IMR-90 (cell line): ENCODE results near the gene WHRN. TPM values are rescaled to one million over a fixed set of nuclear protein-coding genes. Genes with fewer than 3 reads are reported as not detected.

ENCODE experiments used
- ATAC-seq: fragments of 200-7000 bp; cut with Tn5 transposase; 2 replicates; pipeline ENCODE4 v1.9.1; 2020; ENCODE audit warnings: low read depth, mild to moderate bottlenecking, moderate library complexity
- BruUV-seq: library from RNA; stranded (reverse); fragments of 400-500 nt; replicated peaks from 2 replicates; lab custom pipeline; 2021; lab: Mats Ljungman, UMichigan
- CTCF ChIA-PET: fragments of 300-600 bp; formaldehyde crosslinking; extraction: SDS; loops from one replicate; lab custom pipeline; 2021; ENCODE audit warnings: antibody characterized with exemption; lab: Yijun Ruan, JAX
- POLR2A ChIA-PET: fragments of 300-600 bp; sonication (Branson Sonifier 250); formaldehyde crosslinking; loops from one replicate; lab custom pipeline; 2022; ENCODE audit warnings: antibody characterized with exemption; ENCODE audit not compliant: unreplicated experiment; lab: Charles Lee
- DNase-seq: peaks from one replicate; pipeline ENCODE4 v3.0.0; 2013
- H2AFZ ChIP-seq: replicated peaks from 2 replicates; pipeline ENCODE3; 2013; ENCODE audit warnings: low read length, mild to moderate bottlenecking; ENCODE audit not compliant: poor library complexity
- H2AK5ac ChIP-seq: 2 replicates; pipeline ENCODE4 v1.6.1; 2013; ENCODE audit warnings: low read depth, low read length, inconsistent platforms
- H2AK9ac ChIP-seq: replicated peaks from 2 replicates; pipeline ENCODE3; 2013; ENCODE audit warnings: mild to moderate bottlenecking, low read depth, low read length, moderate library complexity; ENCODE audit not compliant: poor library complexity
- H2BK120ac ChIP-seq: 2 replicates; pipeline ENCODE4 v1.6.1; 2013; ENCODE audit warnings: low read depth, low read length, inconsistent platforms
- H2BK15ac ChIP-seq: 3 replicates; pipeline ENCODE4 v1.6.1; 2013; ENCODE audit warnings: low read depth, low read length, inconsistent platforms
- H2BK20ac ChIP-seq: 2 replicates; pipeline ENCODE4 v1.6.1; 2013; ENCODE audit warnings: low read depth, mild to moderate bottlenecking, inconsistent platforms, low read length, moderate library complexity
- H2BK5ac ChIP-seq: 2 replicates; pipeline ENCODE4 v1.6.1; 2013; ENCODE audit warnings: mild to moderate bottlenecking, low read depth, low read length, inconsistent platforms; ENCODE audit not compliant: poor library complexity, severe bottlenecking
- H3K14ac ChIP-seq: replicated peaks from 2 replicates; pipeline ENCODE4 v1.6.1; 2013; ENCODE audit warnings: low read depth, low read length, inconsistent platforms
- H3K18ac ChIP-seq: 2 replicates; pipeline ENCODE4 v1.6.1; 2013; ENCODE audit warnings: low read depth, low read length, control low read depth
- H3K23ac ChIP-seq: 2 replicates; pipeline ENCODE4 v1.6.1; 2013; ENCODE audit warnings: low read depth, low read length, inconsistent platforms
- H3K27ac ChIP-seq: 2 replicates; pipeline ENCODE4 v1.5.1; 2013; ENCODE audit warnings: mild to moderate bottlenecking, control low read depth, low read length; ENCODE audit not compliant: insufficient read depth
- H3K27me3 ChIP-seq: 2 replicates; pipeline ENCODE4 v1.6.1; 2013; ENCODE audit warnings: low read length; ENCODE audit not compliant: control insufficient read depth, insufficient read depth
- H3K36me3 ChIP-seq: 2 replicates; pipeline ENCODE4 v1.6.1; 2013; ENCODE audit warnings: low read length, mixed read lengths; ENCODE audit not compliant: control insufficient read depth, insufficient read depth
- H3K4ac ChIP-seq: 2 replicates; pipeline ENCODE4 v1.6.1; 2013; ENCODE audit warnings: low read depth, low read length, inconsistent platforms
- H3K4me1 ChIP-seq: 2 replicates; pipeline ENCODE4 v1.6.1; 2013; ENCODE audit warnings: low read length, mixed read lengths; ENCODE audit not compliant: control insufficient read depth, insufficient read depth
- H3K4me2 ChIP-seq: 2 replicates; pipeline ENCODE4 v1.6.1; 2013; ENCODE audit warnings: low read depth, mild to moderate bottlenecking, control low read depth, low read length, moderate library complexity
- H3K4me3 ChIP-seq: 2 replicates; pipeline ENCODE4 v1.5.1; 2013; ENCODE audit warnings: low read depth, mild to moderate bottlenecking, control low read depth, low read length, moderate library complexity; ENCODE audit not compliant: insufficient read depth
- H3K56ac ChIP-seq: 2 replicates; pipeline ENCODE4 v1.6.1; 2013; ENCODE audit warnings: low read length, inconsistent platforms; ENCODE audit not compliant: insufficient read depth; ENCODE audit errors: extremely low read depth
- H3K79me1 ChIP-seq, 2 experiments: 2 replicates each; pipeline ENCODE4 v1.6.1; 2013; ENCODE audit warnings: low read length in 2 of 2, inconsistent platforms in 1 of 2, low read depth in 1 of 2
- H3K9ac ChIP-seq: 2 replicates; pipeline ENCODE4 v1.6.1; 2013; ENCODE audit warnings: low read depth, low read length, control low read depth
- H3K9me1 ChIP-seq: 2 replicates; pipeline ENCODE4 v1.6.1; 2013; ENCODE audit warnings: low read length, inconsistent platforms; ENCODE audit not compliant: insufficient read depth
- H3K9me3 ChIP-seq: 2 replicates; pipeline ENCODE4 v1.6.1; 2013; ENCODE audit warnings: low read length; ENCODE audit not compliant: control insufficient read depth, insufficient read depth
- H4K20me1 ChIP-seq: 2 replicates; pipeline ENCODE4 v1.6.1; 2013; ENCODE audit warnings: low read length, inconsistent platforms; ENCODE audit not compliant: insufficient read depth
- H4K5ac ChIP-seq: 2 replicates; pipeline ENCODE4 v1.6.1; 2013; ENCODE audit warnings: mild to moderate bottlenecking, low read depth, low read length, control low read depth
- H4K8ac ChIP-seq, 2 experiments: 2 replicates each; pipeline ENCODE4 v1.6.1; 2013; ENCODE audit warnings: low read depth in 2 of 2, low read length in 2 of 2, control low read depth in 1 of 2, inconsistent platforms in 1 of 2
- H4K91ac ChIP-seq: 2 replicates; pipeline ENCODE4 v1.6.1; 2013; ENCODE audit warnings: low read depth, low read length, inconsistent platforms; ENCODE audit not compliant: insufficient read depth
- BHLHE40 ChIP-seq: fragments of 150-350 bp; IDR thresholded peaks from 2 replicates; pipeline ENCODE4 v1.6.1; 2016; ENCODE audit warnings: mild to moderate bottlenecking, low read depth, low read length
- CEBPB ChIP-seq: IDR thresholded peaks from 2 replicates; pipeline ENCODE4 v1.6.1; 2012; ENCODE audit warnings: low read depth, low read length, improper control_type of control experiment
- CHD1 ChIP-seq: IDR thresholded peaks from 2 replicates; pipeline ENCODE4 v1.6.1; 2012; ENCODE audit warnings: low read depth, low read length, improper control_type of control experiment
- FOS ChIP-seq: fragments of 150-350 bp; IDR thresholded peaks from 2 replicates; pipeline ENCODE4 v1.6.1; 2016; ENCODE audit warnings: low read depth, low read length
- MAFK ChIP-seq: IDR thresholded peaks from 2 replicates; pipeline ENCODE4 v1.6.1; 2012; ENCODE audit warnings: low read depth, low read length, improper control_type of control experiment
- MAZ ChIP-seq: IDR thresholded peaks from 2 replicates; pipeline ENCODE4 v1.6.1; 2012; ENCODE audit warnings: low read depth, mild to moderate bottlenecking, low read length, improper control_type of control experiment, moderate library complexity, borderline replicate concordance
- RCOR1 ChIP-seq: IDR thresholded peaks from 2 replicates; pipeline ENCODE4 v1.6.1; 2012; ENCODE audit warnings: mild to moderate bottlenecking, low read length, improper control_type of control experiment; ENCODE audit not compliant: insufficient replicate concordance
- RFX5 ChIP-seq: IDR thresholded peaks from 2 replicates; pipeline ENCODE4 v1.8.0; 2012; ENCODE audit warnings: low read depth, mild to moderate bottlenecking, low read length, moderate library complexity
- WGBS, 2 experiments: methylation state at CpG; one replicate each; pipeline versions ENCODE4 v1.1.5 to v1.1.7; 2013; ENCODE audit warnings: missing lambda C conversion rate in 2 of 2; ENCODE audit not compliant: insufficient read length in 1 of 2; ENCODE audit errors: extremely low coverage in 2 of 2; 5-methylcytosine and 5-hydroxymethylcytosine counted together
- dilution Hi-C: fragments of 300-500 bp; cut with HindIII; formaldehyde crosslinking; loops from one replicate; pipeline ENCODE4 v1.14.3; 2018; ENCODE audit warnings: low sequenced_read_pairs; ENCODE audit not compliant: unreplicated experiment
- in situ Hi-C: fragments of 300-500 bp; cut with MboI; formaldehyde crosslinking; loops from 3 replicates; pipeline ENCODE4 v1.14.3; 2019; ENCODE audit warnings: low sequenced_read_pairs, inconsistent platforms, mixed read lengths
- intact Hi-C: fragments of 100-400 bp; cut with micrococcal nuclease; formaldehyde crosslinking; loops from 2 replicates; pipeline ENCODE4 v1.10.0; 2022
- polyA plus RNA-seq, 3 experiments: library from polyadenylated mRNA; depleted of rRNA; stranded (reverse); fragments of >200 nt; gene quantifications; 2 replicates each; pipeline ENCODE4 v1.2.3, GENCODE V29; 2012; ENCODE audit warnings: low replicate concordance in 1 of 3
- total RNA-seq: library from RNA; depleted of rRNA; stranded (reverse); fragments of >200 nt; gene quantifications from 2 replicates; pipeline ENCODE4 v1.2.3, GENCODE V29; 2012
- TF ChIP-seq, protein P1 (sequence below): fragments of 150-350 bp; IDR thresholded peaks from 2 replicates; pipeline ENCODE4 v1.6.1; 2016; ENCODE audit warnings: low read depth, mild to moderate bottlenecking, low read length, moderate library complexity, borderline replicate concordance

WHRN gene
- total and polyA plus RNA-seq, 2 of the 4 experiments (the other 2 are of a cell fraction) = 0.18 to 2.6 TPM

DNA sequence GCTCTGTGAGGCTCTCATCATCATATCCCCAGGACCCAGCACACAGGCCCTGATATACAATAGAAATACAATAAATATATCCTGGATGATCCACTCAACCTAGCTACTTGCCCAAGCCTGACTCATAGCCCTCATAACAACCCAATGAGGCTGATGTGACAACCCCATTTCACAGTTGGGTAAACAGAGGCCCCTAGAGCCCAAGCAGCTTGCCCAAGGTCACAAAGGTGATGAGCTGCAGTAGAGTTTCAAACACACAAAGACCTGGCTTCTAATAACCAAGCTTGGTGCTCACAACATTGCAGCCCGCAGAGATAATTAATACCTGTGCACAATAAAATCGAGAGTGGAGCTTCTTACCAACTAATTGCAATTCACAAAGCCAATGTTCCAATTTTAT, 114.3 kb downstream of the WHRN start:
- Histone ChIP-seq H3K27ac (no peak overlapping the region), H3K9ac (no peak overlapping the region), H3K23ac (no peak overlapping the region), H4K91ac (no peak overlapping the region), H4K8ac (no peak overlapping the region), H3K4me2 (no peak overlapping the region), H2BK5ac (no peak overlapping the region), H4K5ac (no peak overlapping the region), H3K9me3 (no peaks in the 10 kb centered on the region), H2BK15ac (no peak overlapping the region), H2BK20ac (no peak overlapping the region), H3K4ac (no peak overlapping the region), H3K56ac (no peak overlapping the region), H3K4me3 (no peak overlapping the region), H3K27me3 (no peaks in the 10 kb centered on the region), H2AK5ac (no peak overlapping the region), H2AFZ (no peak overlapping the region), H4K20me1 (peaks cover 6% of the 10 kb centered on the region; the same call in 1 of the 2 replicates), H2BK120ac (no peak overlapping the region), H3K4me1 (peaks cover 23% of the 10 kb centered on the region), H2AK9ac (no peak overlapping the region), H3K9me1 (peaks cover 12% of the 10 kb centered on the region), H3K79me1 (peaks cover 10 to 30% of the 10 kb centered on the region in 2 experiments; a peak in 3 of 4 replicates), H3K14ac (no peak overlapping the region), H3K36me3 (no peaks in the 10 kb centered on the region), H3K18ac (no peak overlapping the region)
- dilution Hi-C loops = no loop called here
- ChIA-PET POLR2A (no interaction called here), CTCF (interaction anchor here (1.1 kb wide), 1 partner anchor 15 kb away, joined by 3 read pairs; no protein-coding TSS in a partner anchor)
- TF ChIP-seq CHD1 = no peak
- TF ChIP-seq RCOR1 = peak; percentile 65
- no peak for TF ChIP-seq FOS
- TF ChIP-seq, protein P1, sequence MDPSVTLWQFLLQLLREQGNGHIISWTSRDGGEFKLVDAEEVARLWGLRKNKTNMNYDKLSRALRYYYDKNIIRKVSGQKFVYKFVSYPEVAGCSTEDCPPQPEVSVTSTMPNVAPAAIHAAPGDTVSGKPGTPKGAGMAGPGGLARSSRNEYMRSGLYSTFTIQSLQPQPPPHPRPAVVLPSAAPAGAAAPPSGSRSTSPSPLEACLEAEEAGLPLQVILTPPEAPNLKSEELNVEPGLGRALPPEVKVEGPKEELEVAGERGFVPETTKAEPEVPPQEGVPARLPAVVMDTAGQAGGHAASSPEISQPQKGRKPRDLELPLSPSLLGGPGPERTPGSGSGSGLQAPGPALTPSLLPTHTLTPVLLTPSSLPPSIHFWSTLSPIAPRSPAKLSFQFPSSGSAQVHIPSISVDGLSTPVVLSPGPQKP = no peak
- no peak for TF ChIP-seq RFX5
- no peak for TF ChIP-seq MAFK
- TF ChIP-seq CEBPB = no peak
- TF ChIP-seq BHLHE40 = no peak
- TF ChIP-seq MAZ = no peak
- BruUV-seq = no TSS peak
- WGBS, 2 experiments = no CpG with 5 or more reads among the region's 2 CpGs
- DNase-seq (peak; percentile 18), ATAC-seq (no peak)
- in situ Hi-C loops = no loop called here
- intact Hi-C loops = no loop called here
